SH-SY5Y (cell line): ENCODE results near the gene SPEM3.

ENCODE experiments used
- GATA2 ChIP-seq: IDR thresholded peaks from 2 replicates; pipeline ENCODE4 v1.6.1; 2011; ENCODE audit warnings: mild to moderate bottlenecking, low read depth, low read length
- GATA3 ChIP-seq: IDR thresholded peaks from 2 replicates; pipeline ENCODE4 v1.6.1; 2011; ENCODE audit warnings: low read depth, mild to moderate bottlenecking, low read length, moderate library complexity

DNA sequence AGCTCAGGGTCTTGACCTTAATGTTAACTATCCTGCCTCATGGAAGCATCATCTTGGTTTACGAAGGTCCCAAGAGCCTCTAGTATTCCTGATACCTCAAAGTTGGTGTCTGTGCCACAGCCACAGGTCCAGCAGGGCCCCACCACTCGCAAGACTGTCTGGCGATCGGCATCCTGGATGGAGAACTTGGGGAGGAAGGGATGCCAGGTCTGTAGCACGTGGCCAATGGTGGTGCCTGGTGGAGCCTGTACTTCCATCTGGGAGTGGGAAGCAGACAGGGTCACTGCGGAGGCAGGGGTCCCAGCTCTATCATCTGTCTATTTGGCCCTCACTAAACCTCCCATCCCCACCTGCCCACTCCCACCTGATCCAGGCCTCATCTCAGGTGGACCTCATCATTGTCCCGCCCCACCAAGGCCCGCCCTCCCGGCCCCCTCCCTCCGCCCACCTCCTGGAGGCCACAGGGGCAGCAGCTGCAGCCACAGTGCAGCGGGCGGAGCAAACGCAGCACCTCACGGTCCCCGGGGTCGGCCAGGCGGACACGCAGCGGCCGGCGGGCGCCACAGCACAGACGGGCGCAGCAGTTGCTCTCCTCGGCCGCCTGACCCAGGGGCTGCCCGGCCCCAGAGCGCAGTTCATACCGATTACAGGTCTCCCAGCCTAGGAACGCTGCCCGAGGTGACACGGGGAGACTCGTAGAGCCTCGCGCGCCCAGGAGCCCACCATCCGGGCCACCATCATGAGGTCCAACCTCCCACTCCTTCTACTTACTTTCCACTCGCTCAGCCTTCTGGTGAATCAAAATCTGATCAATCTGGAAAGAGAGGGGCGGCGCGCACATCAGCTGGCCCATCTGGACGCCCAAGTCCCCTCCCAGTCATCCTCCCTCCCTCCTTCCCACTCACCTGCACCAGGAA, 35.7 kb upstream of the SPEM3 start:
- no peak for TF ChIP-seq GATA2
- TF ChIP-seq GATA3 = no peak
